PC-3 (cell line): ENCODE data around the gene E2F1. TPM values are rescaled to one million over a fixed set of nuclear protein-coding genes. Genes with fewer than 3 reads are reported as not detected.

Source experiments
- ATAC-seq: fragments of 200-7000 bp; cut with Tn5 transposase; 2 replicates; pipeline ENCODE4 v1.9.1; 2020; ENCODE audit warnings: mild to moderate bottlenecking, moderate library complexity
- BruUV-seq: library from RNA; stranded (reverse); fragments of 400-500 nt; replicated peaks from 2 replicates; lab custom pipeline; 2021; lab: Mats Ljungman, UMichigan
- CTCF ChIA-PET: fragments of 300-600 bp; sonication (Branson Sonifier 250); formaldehyde crosslinking; loops from one replicate; lab custom pipeline; 2022; ENCODE audit warnings: antibody characterized with exemption; lab: Charles Lee
- POLR2A ChIA-PET: fragments of 300-600 bp; sonication (Branson Sonifier 250); formaldehyde crosslinking; loops from one replicate; lab custom pipeline; 2022; ENCODE audit warnings: antibody characterized with exemption; ENCODE audit not compliant: unreplicated experiment; lab: Charles Lee
- DNase-seq: peaks from one replicate; pipeline ENCODE4 v3.0.0-alpha.2; 2015
- H2AFZ ChIP-seq: fragments of 300-600 bp; sonication (generic); 2 replicates; pipeline ENCODE4 v1.6.0; 2016; ENCODE audit warnings: antibody characterized with exemption, low read length
- H3F3A ChIP-seq: fragments of 300-600 bp; sonication (generic); one replicate; pipeline ENCODE4 v1.6.0; 2017; ENCODE audit warnings: antibody characterized with exemption, low read length, control low read depth, mild to moderate bottlenecking; ENCODE audit not compliant: unreplicated experiment
- H3K27ac ChIP-seq: fragments of 300-600 bp; sonication (generic); 2 replicates; pipeline ENCODE4 v1.5.1; 2016; ENCODE audit warnings: mild to moderate bottlenecking, low read length
- H3K27me3 ChIP-seq: fragments of 300-600 bp; sonication (generic); 2 replicates; pipeline ENCODE4 v1.6.1; 2016; ENCODE audit warnings: low read length, mixed read lengths
- H3K36me3 ChIP-seq: fragments of 300-600 bp; sonication (generic); 2 replicates; pipeline ENCODE4 v1.6.1; 2016; ENCODE audit warnings: low read depth, mixed run types, low read length, mixed read lengths
- H3K4me1 ChIP-seq: fragments of 300-600 bp; sonication (generic); 2 replicates; pipeline ENCODE4 v1.5.1; 2016; ENCODE audit warnings: low read length; ENCODE audit not compliant: insufficient read depth
- H3K4me2 ChIP-seq: fragments of 300-600 bp; sonication (generic); 2 replicates; pipeline ENCODE4 v1.6.0; 2016; ENCODE audit warnings: low read length
- H3K4me3 ChIP-seq: fragments of 300-600 bp; sonication (generic); 2 replicates; pipeline ENCODE4 v1.5.1; 2016; ENCODE audit warnings: mild to moderate bottlenecking, low read length, mixed read lengths
- H3K79me2 ChIP-seq: fragments of 300-600 bp; sonication (generic); 2 replicates; pipeline ENCODE4 v1.6.1; 2017; ENCODE audit warnings: low read length, mixed read lengths
- H3K9ac ChIP-seq: fragments of 300-600 bp; sonication (generic); 2 replicates; pipeline ENCODE4 v1.6.0; 2016; ENCODE audit warnings: mild to moderate bottlenecking, low read length
- H3K9me2 ChIP-seq: fragments of 300-600 bp; sonication (generic); replicated peaks from 2 replicates; pipeline ENCODE4 v1.6.1; 2016; ENCODE audit warnings: mixed run types, low read length, mixed read lengths
- H3K9me3 ChIP-seq: fragments of 300-600 bp; sonication (generic); 2 replicates; pipeline ENCODE4 v1.6.1; 2016; ENCODE audit warnings: low read length, mixed read lengths
- H4K20me1 ChIP-seq: fragments of 300-600 bp; sonication (generic); 2 replicates; pipeline ENCODE4 v1.6.1; 2016; ENCODE audit warnings: low read length, mixed read lengths
- CTCF ChIP-seq: fragments of 300-600 bp; sonication (generic); conservative IDR thresholded peaks from 2 replicates; pipeline ENCODE4 v1.5.1; 2017; ENCODE audit warnings: antibody characterized with exemption, low read depth, mild to moderate bottlenecking, low read length
- EZH2 ChIP-seq: fragments of 300-600 bp; sonication (generic); IDR thresholded peaks from one replicate; pipeline ENCODE4 v1.6.1; 2017; ENCODE audit warnings: antibody characterized with exemption, mild to moderate bottlenecking, low read length; ENCODE audit not compliant: unreplicated experiment
- EZH2phosphoT487 ChIP-seq: fragments of 300-600 bp; sonication (generic); IDR thresholded peaks from 2 replicates; pipeline ENCODE4 v1.6.1; 2018; ENCODE audit warnings: mild to moderate bottlenecking, antibody characterized with exemption, low read length, borderline replicate concordance
- intact Hi-C: fragments of 100-400 bp; cut with micrococcal nuclease; formaldehyde crosslinking; loops from 2 replicates; pipeline ENCODE4 v1.9.0; 2023
- total RNA-seq: library from RNA; depleted of rRNA; stranded (reverse); fragments of >200 nt; gene quantifications from 2 replicates; pipeline ENCODE4 v1.2.3, GENCODE V29; 2014

The E2F1 gene
- total RNA-seq, 1 experiment from 2014 or later, result 63.7 TPM

- TF ChIP-seq EZH2phosphoT487, result no peak
- no peak for TF ChIP-seq CTCF
- TF ChIP-seq EZH2, result no peak
- H3K4me1 ChIP-seq, result peaks cover 6% of the 10 kb centered on the region; the same call in 1 of the 2 replicates
- H3K9me2 ChIP-seq, result no peaks in the 10 kb centered on the region
- H3K27me3 ChIP-seq, result no peaks in the 10 kb centered on the region
- ATAC-seq (no peak), DNase-seq (no peak)
- BruUV-seq, result no TSS peak
- ChIA-PET CTCF (no interaction called here), POLR2A (no interaction called here)
- no peak overlapping the region for H2AFZ ChIP-seq
- intact Hi-C loops, result no loop called here
- no peaks in the 10 kb centered on the region for H4K20me1 ChIP-seq
- H3K27ac ChIP-seq, result no peak overlapping the region
- H3K79me2 ChIP-seq, result no peaks in the 10 kb centered on the region
- no peaks in the 10 kb centered on the region for H3F3A ChIP-seq
- H3K4me3 ChIP-seq, result no peak overlapping the region
- H3K9me3 ChIP-seq, result no peaks in the 10 kb centered on the region
- no peak overlapping the region for H3K4me2 ChIP-seq
- H3K36me3 ChIP-seq, result no peaks in the 10 kb centered on the region
- no peak overlapping the region for H3K9ac ChIP-seq
Observed at GRCh38 chr20:33713865-33714367, 27.7 kb upstream of the E2F1 start.

GRCh38 chr20:33711446-33711738 lies 25.2 kb upstream of the E2F1 start:
- POLR2A ChIA-PET, result no interaction called here
- H3K79me2 ChIP-seq, result no peaks in the 10 kb centered on the region
- H3K9ac ChIP-seq, result no peak overlapping the region
- no peak for TF ChIP-seq CTCF
- TF ChIP-seq EZH2, result no peak
- no peak for TF ChIP-seq EZH2phosphoT487
- H3K4me3 ChIP-seq, result no peak overlapping the region
- no peak overlapping the region for H3K4me2 ChIP-seq
- no peaks in the 10 kb centered on the region for H3K9me3 ChIP-seq
- H3F3A ChIP-seq, result no peaks in the 10 kb centered on the region
- no peaks in the 10 kb centered on the region for H4K20me1 ChIP-seq
- no peak overlapping the region for H3K27ac ChIP-seq
- H3K9me2 ChIP-seq, result no peaks in the 10 kb centered on the region
- intact Hi-C loops, result no loop called here
- BruUV-seq, result no TSS peak
- no peaks in the 10 kb centered on the region for H3K36me3 ChIP-seq
- DNase-seq, result no peak
- no peaks in the 10 kb centered on the region for H3K27me3 ChIP-seq
- no peak for ATAC-seq
- CTCF ChIA-PET, result no interaction called here
- peaks cover 6% of the 10 kb centered on the region; the same call in 1 of the 2 replicates for H3K4me1 ChIP-seq
- no peak overlapping the region for H2AFZ ChIP-seq

GRCh38 chr20:33710681-33711445 lies 24.7 kb upstream of the E2F1 start:
- no peaks in the 10 kb centered on the region for H3K9me2 ChIP-seq
- no peak overlapping the region for H3K4me3 ChIP-seq
- H3F3A ChIP-seq, result no peaks in the 10 kb centered on the region
- no peak overlapping the region for H3K9ac ChIP-seq
- no peaks in the 10 kb centered on the region for H3K36me3 ChIP-seq
- H4K20me1 ChIP-seq, result no peaks in the 10 kb centered on the region
- ATAC-seq (no peak), DNase-seq (no peak)
- ChIA-PET CTCF (no interaction called here), POLR2A (no interaction called here)
- no peak overlapping the region for H3K27ac ChIP-seq
- no peaks in the 10 kb centered on the region for H3K9me3 ChIP-seq
- no TSS peak for BruUV-seq
- no peaks in the 10 kb centered on the region for H3K79me2 ChIP-seq
- no peak overlapping the region for H3K4me2 ChIP-seq
- H2AFZ ChIP-seq, result no peak overlapping the region
- intact Hi-C loops, result no loop called here
- no peaks in the 10 kb centered on the region for H3K27me3 ChIP-seq
- TF ChIP-seq EZH2phosphoT487, result no peak
- TF ChIP-seq CTCF, result no peak
- no peak for TF ChIP-seq EZH2
- peaks cover 6% of the 10 kb centered on the region; the same call in 1 of the 2 replicates for H3K4me1 ChIP-seq
